Endothelial cell of umbilical vein (primary cell): ENCODE measurements around the gene MOGAT1. TPM values are rescaled to one million over a fixed set of nuclear protein-coding genes. Genes with fewer than 3 reads are reported as not detected.

Experiments
- BruUV-seq: library from RNA; stranded (reverse); fragments of 400-500 nt; replicated peaks from 2 replicates; lab custom pipeline; 2021; lab: Mats Ljungman, UMichigan
- CTCF ChIA-PET: fragments of 300-600, 350-600 bp; sonication (Branson Sonifier 250); formaldehyde crosslinking; loops from one replicate; lab custom pipeline; 2021; ENCODE audit warnings: antibody characterized with exemption, inconsistent platforms; lab: Charles Lee
- POLR2A ChIA-PET: fragments of 300-600, 350-600 bp; sonication (Branson Sonifier 250); formaldehyde crosslinking; loops from one replicate; lab custom pipeline; 2021; ENCODE audit warnings: antibody characterized with exemption, inconsistent platforms; lab: Charles Lee
- DNase-seq: peaks from one replicate; pipeline ENCODE4 v3.0.0-alpha.2; 2011; ENCODE audit warnings: low read depth, low spot score
- FAIRE-seq: peaks from 2 replicates; lab custom pipeline; 2011; peaks lifted over from hg19 to GRCh38; lab: Jason Lieb, UNC
- H2AFZ ChIP-seq: 2 replicates; pipeline ENCODE4 v1.6.0; 2012; ENCODE audit warnings: low read depth, low read length, control low read depth, inconsistent platforms
- H3K27ac ChIP-seq: 2 replicates; pipeline ENCODE4 v1.5.1; 2011; ENCODE audit warnings: low read depth, mild to moderate bottlenecking, control low read depth, low read length, moderate library complexity; ENCODE audit not compliant: insufficient read depth
- H3K27me3 ChIP-seq, 2 experiments: 2 replicates each; pipeline versions ENCODE4 v1.6.0 to v1.6.1; 2011; ENCODE audit warnings: low read length in 2 of 2, mixed read lengths in 1 of 2; ENCODE audit not compliant: control insufficient read depth in 2 of 2, insufficient read depth in 2 of 2
- H3K36me3 ChIP-seq, 2 experiments: 2 replicates in 1 of 2; 3 replicates in 1 of 2; pipeline ENCODE4 v1.5.1; 2011; ENCODE audit warnings: low read length in 2 of 2, mild to moderate bottlenecking in 1 of 2, moderate library complexity in 1 of 2; ENCODE audit not compliant: control insufficient read depth in 2 of 2, insufficient read depth in 2 of 2; ENCODE audit errors: extremely low read depth in 1 of 2
- H3K4me1 ChIP-seq: 3 replicates; pipeline ENCODE4 v1.5.1; 2011; ENCODE audit warnings: mild to moderate bottlenecking, low read length; ENCODE audit not compliant: control insufficient read depth, insufficient read depth; ENCODE audit errors: extremely low read depth
- H3K4me2 ChIP-seq: 2 replicates; pipeline ENCODE4 v1.6.1; 2011; ENCODE audit warnings: low read length, control low read depth, mixed read lengths; ENCODE audit not compliant: insufficient read depth
- H3K4me3 ChIP-seq, 3 experiments: fragments of 200-600 bp in 1 of 3; sonication (generic), shearing (Covaris generic) in 1 of 3; replicated peaks in 1 of 3; 2 replicates each; pipeline ENCODE4 v1.5.1; 2011 to 2016; ENCODE audit warnings: control low read depth in 3 of 3, low read length in 3 of 3, mild to moderate bottlenecking in 2 of 3, inconsistent platforms in 1 of 3, low read depth in 1 of 3, moderate library complexity in 1 of 3; ENCODE audit not compliant: insufficient read depth in 1 of 3
- H3K79me2 ChIP-seq: 2 replicates; pipeline ENCODE4 v1.6.0; 2012; ENCODE audit warnings: low read length, inconsistent platforms; ENCODE audit not compliant: control insufficient read depth, insufficient read depth
- H3K9ac ChIP-seq: replicated peaks from 2 replicates; pipeline ENCODE3; 2011; ENCODE audit warnings: low read length, control low read depth; ENCODE audit not compliant: insufficient read depth; ENCODE audit errors: extremely low read depth
- H3K9me1 ChIP-seq: replicated peaks from 3 replicates; pipeline ENCODE4 v1.6.0; 2011; ENCODE audit warnings: mild to moderate bottlenecking, low read length; ENCODE audit not compliant: control insufficient read depth, insufficient read depth; ENCODE audit errors: extremely low read depth
- H3K9me3 ChIP-seq: replicated peaks from 2 replicates; pipeline ENCODE4 v1.5.1; 2012; ENCODE audit warnings: low read length, inconsistent platforms; ENCODE audit not compliant: control insufficient read depth, insufficient read depth
- H4K20me1 ChIP-seq: replicated peaks from 2 replicates; pipeline ENCODE3; 2011; ENCODE audit warnings: mild to moderate bottlenecking, low read length; ENCODE audit not compliant: control insufficient read depth, insufficient read depth; ENCODE audit errors: extremely low read depth
- EZH2 ChIP-seq: IDR thresholded peaks from 2 replicates; pipeline ENCODE4 v1.6.1; 2012; ENCODE audit warnings: borderline replicate concordance, low read depth, mild to moderate bottlenecking, moderate library complexity, low read length, inconsistent platforms; ENCODE audit not compliant: severe bottlenecking
- FOS ChIP-seq: IDR thresholded peaks from 2 replicates; pipeline ENCODE4 v1.6.1; 2011; ENCODE audit warnings: mild to moderate bottlenecking, low read length, moderate library complexity, borderline replicate concordance; ENCODE audit not compliant: insufficient read depth
- GATA2 ChIP-seq: IDR thresholded peaks from 2 replicates; pipeline ENCODE4 v1.7.0; 2011; ENCODE audit warnings: low read depth, mild to moderate bottlenecking, moderate library complexity, mixed read lengths, low read length; ENCODE audit not compliant: insufficient read length, insufficient read depth
- JUN ChIP-seq: IDR thresholded peaks from 2 replicates; pipeline ENCODE4 v1.6.1; 2011; ENCODE audit warnings: borderline replicate concordance, low read depth; ENCODE audit not compliant: insufficient read length, insufficient read depth
- MYC ChIP-seq: IDR thresholded peaks from one replicate; pipeline ENCODE4 v1.6.1; 2011; ENCODE audit warnings: mild to moderate bottlenecking, low read depth, low read length
- POLR2A ChIP-seq: IDR thresholded peaks from 2 replicates; pipeline ENCODE4 v1.6.1; 2012; ENCODE audit warnings: low read depth, mild to moderate bottlenecking, control low read depth, low read length
- POLR2AphosphoS5 ChIP-seq: IDR thresholded peaks from 2 replicates; pipeline ENCODE4 v1.6.1; 2012; ENCODE audit warnings: low read depth, mild to moderate bottlenecking, control low read depth, low read length, moderate library complexity; ENCODE audit not compliant: insufficient read depth
- dilution Hi-C: fragments of 300-500 bp; cut with MboI; formaldehyde crosslinking; loops from one replicate; pipeline ENCODE4 v1.15.0; 2019; ENCODE audit warnings: low sequenced_read_pairs; ENCODE audit not compliant: extremely low pct_ligation_motif_present
- intact Hi-C: fragments of 100-400 bp; cut with micrococcal nuclease; formaldehyde crosslinking; loops from one replicate; pipeline ENCODE4 v1.10.0; 2022
- polyA plus RNA-seq, 4 experiments: library from polyadenylated mRNA; depleted of rRNA in 3 of 4; stranded (reverse) in 3 of 4; unstranded in 1 of 4; fragments of >200 nt; gene quantifications; 2 replicates each; pipeline versions ENCODE4 v1.2.1 to v1.2.3, GENCODE V29; 2011 to 2012; ENCODE audit warnings: missing spikeins in 1 of 4
- total RNA-seq: library from RNA; stranded (reverse); gene quantifications from 2 replicates; pipeline ENCODE4 v1.2.3, GENCODE V29; 2021
- TF ChIP-seq, protein P1 (sequence below): IDR thresholded peaks from 2 replicates; pipeline ENCODE4 v1.6.1; 2011; ENCODE audit not compliant: insufficient read depth, insufficient read length
- TF ChIP-seq, protein P2 (sequence below), 2 donors: IDR thresholded peaks; 1 replicate in 1 of 2; 2 replicates in 1 of 2; pipeline ENCODE4 v1.5.1; 2011; ENCODE audit warnings: low read length in 2 of 2, mild to moderate bottlenecking in 2 of 2, moderate library complexity in 2 of 2, control low read depth in 1 of 2, inconsistent platforms in 1 of 2, low read depth in 1 of 2; ENCODE audit not compliant: insufficient read depth in 1 of 2; ENCODE audit errors: extremely low read depth in 1 of 2

Gene MOGAT1
- total and polyA plus RNA-seq, 2 donors (not counting 3 experiments of a cell fraction or from before 2014, with no cell fraction given): not detected

DNA sequence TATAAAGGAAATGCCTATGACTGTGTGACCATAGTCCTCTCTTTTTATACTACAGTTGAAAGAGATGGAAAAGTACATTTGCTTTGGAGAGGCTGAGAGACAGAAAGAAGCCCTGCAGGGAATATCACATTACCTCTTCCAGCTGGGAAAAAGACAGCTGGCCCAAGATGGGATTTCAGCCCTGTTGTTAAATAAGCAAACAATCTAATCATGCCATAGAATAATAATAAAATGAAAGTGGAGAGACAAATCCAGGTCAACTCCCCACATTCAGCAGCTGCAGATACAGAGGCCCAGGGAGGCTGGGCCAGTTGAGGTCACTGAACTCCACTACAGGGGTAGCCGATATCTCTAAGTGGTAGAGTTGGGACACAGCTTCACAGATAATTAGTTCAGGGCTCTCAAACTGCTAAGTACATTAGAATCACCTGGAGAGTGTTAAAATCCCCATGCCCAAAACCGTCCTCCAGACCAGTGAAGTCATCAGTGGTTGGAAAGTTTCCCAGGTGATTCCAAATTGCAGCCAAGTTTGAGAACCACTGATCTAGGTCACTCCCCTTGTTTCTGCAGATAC, 81.9 kb downstream of the MOGAT1 start:
- BruUV-seq: no TSS peak
- Histone ChIP-seq H3K4me3 (no peak overlapping the region), H3K4me2 (no peak overlapping the region), H4K20me1 (no peaks in the 10 kb centered on the region), H3K9ac (no peak overlapping the region), H3K79me2 (no peaks in the 10 kb centered on the region), H3K27ac (no peak overlapping the region), H3K27me3 (no peaks in the 10 kb centered on the region), H3K36me3 (no peaks in the 10 kb centered on the region), H3K9me3 (no peaks in the 10 kb centered on the region), H2AFZ (no peak overlapping the region), H3K4me1 (peaks cover 10% of the 10 kb centered on the region), H3K9me1 (no peaks in the 10 kb centered on the region)
- dilution Hi-C loops: no loop called here
- CTCF ChIA-PET: interaction anchor here (0.9 to 1.1 kb wide), 2 partner anchors 31 to 44 kb away, joined by 3 to 4 read pairs; no protein-coding TSS in a partner anchor
- POLR2A ChIA-PET: no interaction called here
- TF ChIP-seq, protein P1, sequence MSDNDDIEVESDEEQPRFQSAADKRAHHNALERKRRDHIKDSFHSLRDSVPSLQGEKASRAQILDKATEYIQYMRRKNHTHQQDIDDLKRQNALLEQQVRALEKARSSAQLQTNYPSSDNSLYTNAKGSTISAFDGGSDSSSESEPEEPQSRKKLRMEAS: no peak
- intact Hi-C loops: no loop called here
- FAIRE-seq (no peak), DNase-seq (no peak)

DNA sequence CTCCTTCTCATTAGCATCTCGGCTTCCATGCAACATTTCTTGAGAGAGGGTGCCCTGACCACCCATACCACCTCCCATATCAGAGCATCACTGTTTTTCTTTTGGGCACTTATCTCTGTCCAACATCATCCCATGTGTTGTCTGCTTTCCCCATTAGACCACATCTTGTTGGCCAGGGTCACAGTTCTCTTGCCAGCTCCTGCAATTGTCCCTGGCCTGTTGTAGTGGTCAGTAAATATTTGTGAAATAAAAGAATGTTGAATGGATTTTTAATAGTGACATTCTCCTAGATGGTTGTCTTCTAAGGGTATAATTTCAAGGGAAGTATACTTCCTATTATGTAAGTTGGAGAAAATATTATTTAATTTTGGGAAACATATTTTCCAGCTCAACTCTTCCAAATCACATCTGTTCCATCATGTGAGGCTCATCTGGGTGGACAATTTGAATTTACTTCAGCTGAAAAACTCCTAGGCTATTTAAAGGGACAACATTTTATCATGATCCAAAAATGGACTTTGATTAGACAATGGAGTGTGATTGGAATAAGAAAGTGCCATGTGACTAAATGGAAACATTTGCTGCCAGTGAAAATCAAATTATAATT, 83.0 kb downstream of the MOGAT1 start:
- H2AFZ ChIP-seq: no peak overlapping the region
- ChIA-PET CTCF (no interaction called here), POLR2A (no interaction called here)
- H3K4me3 ChIP-seq: no peak overlapping the region
- H3K36me3 ChIP-seq: no peaks in the 10 kb centered on the region
- dilution Hi-C loops (no loop called here), intact Hi-C loops (no loop called here)
- DNase-seq (no peak), FAIRE-seq (no peak)
- TF ChIP-seq, protein P2, sequence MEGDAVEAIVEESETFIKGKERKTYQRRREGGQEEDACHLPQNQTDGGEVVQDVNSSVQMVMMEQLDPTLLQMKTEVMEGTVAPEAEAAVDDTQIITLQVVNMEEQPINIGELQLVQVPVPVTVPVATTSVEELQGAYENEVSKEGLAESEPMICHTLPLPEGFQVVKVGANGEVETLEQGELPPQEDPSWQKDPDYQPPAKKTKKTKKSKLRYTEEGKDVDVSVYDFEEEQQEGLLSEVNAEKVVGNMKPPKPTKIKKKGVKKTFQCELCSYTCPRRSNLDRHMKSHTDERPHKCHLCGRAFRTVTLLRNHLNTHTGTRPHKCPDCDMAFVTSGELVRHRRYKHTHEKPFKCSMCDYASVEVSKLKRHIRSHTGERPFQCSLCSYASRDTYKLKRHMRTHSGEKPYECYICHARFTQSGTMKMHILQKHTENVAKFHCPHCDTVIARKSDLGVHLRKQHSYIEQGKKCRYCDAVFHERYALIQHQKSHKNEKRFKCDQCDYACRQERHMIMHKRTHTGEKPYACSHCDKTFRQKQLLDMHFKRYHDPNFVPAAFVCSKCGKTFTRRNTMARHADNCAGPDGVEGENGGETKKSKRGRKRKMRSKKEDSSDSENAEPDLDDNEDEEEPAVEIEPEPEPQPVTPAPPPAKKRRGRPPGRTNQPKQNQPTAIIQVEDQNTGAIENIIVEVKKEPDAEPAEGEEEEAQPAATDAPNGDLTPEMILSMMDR (IDR thresholded peaks at IDR 0.05; ENCODE audit: extremely low read depth in 1 of 2, insufficient read depth in 1 of 2, low read depth in 1 of 2, low read length in 2 of 2): no peak
- TF ChIP-seq JUN: no peak
- no peak for TF ChIP-seq MYC
- TF ChIP-seq FOS: no peak
- TF ChIP-seq GATA2: no peak
- TF ChIP-seq, protein P1: no peak
- no peak for TF ChIP-seq POLR2A
- TF ChIP-seq POLR2AphosphoS5: no peak
- TF ChIP-seq EZH2: no peak
- H3K4me2 ChIP-seq: no peak overlapping the region
- no peaks in the 10 kb centered on the region for H3K27me3 ChIP-seq
- peaks cover 10% of the 10 kb centered on the region for H3K4me1 ChIP-seq
- no peaks in the 10 kb centered on the region for H3K9me1 ChIP-seq
- H3K9ac ChIP-seq: no peak overlapping the region
- no peaks in the 10 kb centered on the region for H3K9me3 ChIP-seq
- no peak overlapping the region for H3K27ac ChIP-seq
- H4K20me1 ChIP-seq: no peaks in the 10 kb centered on the region
- H3K79me2 ChIP-seq: no peaks in the 10 kb centered on the region
- BruUV-seq: no TSS peak
